Kidney tubule cell (primary cell): ENCODE data around the gene NOC2L.
"Not testable (repeated sequence)": the region's sequence is repeated elsewhere in the genome, so short reads cannot be mapped to it uniquely, and the experiment has no call there.

Source experiments
- DNase-seq: peaks from one replicate; pipeline ENCODE4 v3.0.0-alpha.2; 2018; ENCODE audit warnings: low spot score

Gene NOC2L

DNA sequence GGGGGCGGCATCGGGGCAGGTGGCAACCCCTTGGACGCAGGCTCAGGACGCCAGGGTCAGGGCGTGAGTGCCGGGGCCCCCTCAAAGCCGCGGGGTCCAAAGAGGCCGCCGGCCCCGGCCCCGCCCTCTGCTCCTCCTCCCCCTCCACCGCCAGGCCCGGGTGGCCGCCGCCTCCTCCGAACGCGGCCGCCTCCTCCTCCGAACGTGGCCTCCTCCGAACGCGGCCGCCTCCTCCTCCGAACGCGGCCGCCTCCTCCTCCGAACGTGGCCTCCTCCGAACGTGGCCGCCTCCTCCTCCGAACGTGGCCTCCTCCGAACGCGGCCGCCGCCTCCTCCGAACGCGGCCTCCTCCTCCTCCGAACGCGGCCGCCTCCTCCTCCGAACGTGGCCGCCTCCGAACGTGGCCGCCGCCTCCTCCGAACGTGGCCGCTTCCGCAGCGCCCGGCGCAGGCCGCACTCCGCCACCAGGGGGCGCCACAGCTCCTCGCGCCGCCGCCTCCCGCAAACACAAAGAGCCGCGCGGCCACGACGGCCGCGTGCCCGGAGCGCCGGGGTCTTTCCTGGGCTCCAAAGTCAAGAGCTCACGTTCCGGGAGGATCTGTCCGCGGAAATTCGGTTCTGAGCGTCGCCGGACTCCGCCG lies 54.6 kb downstream of the NOC2L start:
- peak; percentile 84 for DNase-seq

DNA sequence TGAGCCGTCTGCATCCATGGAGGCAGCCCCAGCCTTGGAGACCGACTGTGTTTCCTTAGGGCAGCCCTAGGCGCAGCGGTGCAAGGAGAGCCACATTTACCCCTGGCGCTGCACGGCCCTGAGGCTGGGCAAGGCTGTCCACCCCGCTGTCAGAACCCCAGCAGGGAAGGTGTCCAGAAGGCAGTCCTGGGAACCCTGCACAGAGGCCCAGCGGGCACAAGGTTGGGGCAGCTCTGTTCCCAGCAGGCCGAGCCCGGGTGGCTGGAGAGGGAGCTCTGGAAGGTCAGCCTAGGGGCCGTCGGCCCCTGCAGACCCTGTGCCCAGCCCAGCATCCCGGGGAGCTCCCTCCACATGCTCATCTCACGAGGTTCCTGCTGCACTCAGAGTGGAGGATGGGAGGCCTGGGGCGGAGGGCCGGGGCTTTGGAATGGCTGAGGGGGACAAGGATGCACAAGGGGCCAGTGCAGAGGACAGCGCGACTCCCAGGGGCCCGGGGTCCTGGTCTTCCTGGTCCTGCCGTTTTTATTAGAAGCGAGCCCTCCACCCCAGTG lies 55.3 kb downstream of the NOC2L start:
- no peak for DNase-seq

DNA sequence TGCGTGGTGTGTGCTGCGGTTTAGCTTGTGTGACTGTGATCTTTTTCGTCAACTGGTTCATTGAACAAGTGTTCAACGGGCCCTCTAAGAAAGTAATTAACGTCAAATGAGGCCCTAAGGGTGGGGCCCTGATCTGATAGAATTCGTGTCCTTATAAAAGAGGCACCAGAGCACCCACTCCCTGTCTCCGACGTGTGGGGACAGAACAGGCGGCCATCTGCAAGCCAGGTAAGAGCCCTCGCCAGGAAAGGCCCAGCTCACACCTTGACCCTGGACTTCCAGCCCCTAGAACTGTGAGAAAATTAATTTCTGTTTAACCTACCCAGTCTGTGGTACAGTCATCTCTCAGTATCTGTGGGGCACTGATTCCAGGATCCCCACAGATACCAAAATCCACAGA lies 55.8 kb downstream of the NOC2L start:
- DNase-seq, result no peak

DNA sequence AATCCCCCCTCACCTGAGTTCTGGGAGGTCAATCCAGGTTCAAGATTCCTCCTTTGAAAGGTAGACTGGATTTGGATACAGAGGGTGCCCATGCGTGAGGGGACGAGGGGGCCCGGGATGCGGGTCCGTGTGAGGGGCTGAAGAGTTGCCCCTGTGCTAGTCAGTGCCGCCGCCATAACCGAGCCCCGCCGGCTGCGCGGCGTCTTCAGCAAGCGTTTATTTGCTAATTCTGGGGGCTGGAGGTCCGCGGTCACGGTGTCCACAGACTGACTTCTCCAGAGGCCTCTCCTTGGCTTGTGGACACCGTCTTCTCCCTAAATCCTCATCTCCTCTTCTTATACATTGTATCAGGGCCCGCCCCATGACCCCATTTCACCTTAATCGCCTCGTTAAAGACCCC lies 56.3 kb downstream of the NOC2L start:
- DNase-seq, result no peak

DNA sequence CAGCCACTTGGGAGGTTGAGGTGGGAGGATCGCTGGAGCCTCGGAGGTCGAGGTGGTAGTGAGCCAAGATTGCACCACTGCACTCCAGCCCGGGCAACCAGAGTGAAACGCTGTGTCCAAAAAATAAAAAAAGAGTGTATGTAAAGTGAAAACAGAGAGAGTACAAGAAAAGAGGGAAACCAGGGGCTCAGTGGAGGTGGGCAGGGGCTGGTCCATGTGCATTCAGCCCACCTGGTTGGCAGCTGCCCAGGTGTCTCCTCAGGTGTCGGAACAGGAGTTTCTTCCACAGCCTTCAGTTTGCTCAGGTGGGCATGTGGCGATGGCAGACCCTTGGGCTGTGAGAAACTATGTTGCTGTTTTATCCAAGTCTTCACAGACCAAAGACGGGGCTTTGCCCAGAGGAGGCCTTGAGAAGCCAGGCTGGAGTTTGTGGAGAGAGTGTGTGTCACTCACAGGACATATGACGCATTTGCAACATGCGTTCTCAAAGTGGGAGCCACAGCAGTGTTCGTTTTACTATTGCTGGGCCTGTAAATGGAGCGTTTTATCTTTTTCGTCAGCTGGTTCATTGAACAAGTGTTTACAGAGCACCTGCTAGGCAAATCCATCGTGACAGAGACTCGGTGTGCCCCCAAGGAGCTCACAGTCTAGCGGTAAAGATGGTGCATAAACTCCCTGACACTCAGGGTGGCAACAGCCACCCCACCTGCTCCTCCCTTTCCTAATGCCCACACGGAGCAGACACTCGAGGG lies 57.8 kb downstream of the NOC2L start:
- no peak for DNase-seq

DNA sequence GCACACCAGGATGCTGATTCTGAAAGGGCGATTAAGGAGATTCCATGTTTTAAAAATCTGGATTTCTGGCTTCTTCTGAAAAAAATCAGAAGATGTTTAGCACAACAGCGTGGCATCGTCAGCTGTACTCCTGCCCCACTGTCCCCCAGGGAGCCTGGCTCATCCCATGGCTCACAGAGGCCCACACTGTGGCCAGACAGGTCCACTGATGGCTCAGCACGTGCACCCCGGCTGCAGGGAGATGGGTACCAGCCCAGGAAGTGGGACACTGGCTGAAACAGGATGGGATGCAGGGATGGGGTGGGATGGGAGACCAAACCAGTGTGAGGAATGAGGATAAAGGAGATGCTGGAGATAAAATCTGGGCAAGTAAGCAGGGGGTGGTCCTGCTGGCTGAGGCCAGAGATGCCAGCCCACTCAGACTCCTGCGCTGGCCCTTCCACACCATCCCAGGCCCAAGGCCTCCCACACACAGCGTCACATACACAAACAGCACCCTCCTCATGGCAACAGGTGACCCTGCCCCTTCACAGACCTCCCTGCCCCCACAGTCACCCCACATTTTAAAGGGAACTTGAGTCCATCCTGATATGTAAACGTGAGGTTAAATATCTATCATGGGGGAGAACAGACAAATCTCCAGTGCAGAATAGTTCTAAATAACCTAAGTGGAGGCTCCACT lies 59.3 kb downstream of the NOC2L start:
- DNase-seq, result no peak

DNA sequence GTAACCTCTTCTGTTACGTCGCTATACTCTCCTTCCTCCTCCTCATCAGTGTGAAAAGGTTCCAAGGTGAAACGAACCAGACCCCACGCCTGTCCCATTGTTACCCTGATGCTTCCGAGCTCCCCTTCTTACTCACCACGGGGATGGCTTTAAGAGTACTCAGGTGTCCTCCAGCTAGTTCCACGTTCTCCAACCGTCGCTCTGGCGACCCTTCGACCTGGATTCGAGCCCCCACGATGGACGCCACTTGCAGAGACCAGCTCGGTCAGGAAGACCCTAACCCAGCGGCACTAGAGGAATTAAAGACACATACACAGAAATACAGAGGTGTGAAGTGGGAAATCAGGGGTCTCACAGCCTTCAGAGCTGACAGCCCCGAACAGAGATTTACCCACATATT lies 61.1 kb downstream of the NOC2L start:
- not testable (repeated sequence) for DNase-seq

DNA sequence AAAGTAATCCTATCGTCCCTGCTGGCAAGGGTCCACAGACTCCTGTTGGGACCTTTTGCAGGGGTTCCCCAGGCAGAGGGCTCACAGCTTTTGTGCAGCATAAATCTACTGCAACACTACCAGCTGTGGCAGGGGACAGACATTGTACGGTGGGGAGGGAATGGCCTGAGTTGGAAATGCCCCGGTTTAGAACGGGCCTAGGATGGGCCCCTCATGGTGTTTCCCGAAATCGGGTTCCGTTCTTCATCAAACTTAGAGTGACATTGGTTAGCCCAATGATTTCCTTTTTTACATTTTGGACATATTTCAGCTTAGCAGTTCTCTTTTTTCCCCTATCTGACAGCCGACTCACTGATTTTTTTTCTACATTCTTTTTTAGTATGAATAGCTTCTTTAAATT lies 61.8 kb downstream of the NOC2L start:
- DNase-seq, result no peak
